SU-DHL-6 (cell line): ENCODE measurements around the gene MPHOSPH9.

ENCODE experiments used
- H2AFZ ChIP-seq: fragments of 200-600 bp; sonication (generic); 2 replicates; pipeline ENCODE4 v1.6.1; 2014; ENCODE audit warnings: low read depth, mild to moderate bottlenecking, moderate library complexity, mixed read lengths, antibody characterized with exemption, low read length; ENCODE audit not compliant: severe bottlenecking
- H3F3A ChIP-seq: fragments of 200-600 bp; shearing (Covaris generic); 2 replicates; pipeline ENCODE4 v1.6.0; 2016; ENCODE audit warnings: antibody characterized with exemption, mild to moderate bottlenecking; ENCODE audit not compliant: insufficient read depth
- H3K27ac ChIP-seq: fragments of 200-600 bp; sonication (generic); 2 replicates; pipeline ENCODE4 v1.5.1; 2016; ENCODE audit warnings: low read depth, mild to moderate bottlenecking, low read length, moderate library complexity, mixed read lengths
- H3K27me3 ChIP-seq: fragments of 200-600 bp; sonication (generic), shearing (Covaris generic); 2 replicates; pipeline ENCODE4 v1.6.0; 2014; ENCODE audit warnings: mild to moderate bottlenecking, low read length
- H3K36me3 ChIP-seq: fragments of 200-600 bp; sonication (generic); 2 replicates; pipeline ENCODE4 v1.6.1; 2014; ENCODE audit warnings: mild to moderate bottlenecking, low read length, mixed read lengths
- H3K4me2 ChIP-seq: fragments of 300-600, 200-600 bp; shearing (Covaris generic), sonication (generic); 2 replicates; pipeline ENCODE4 v1.6.0; 2014; ENCODE audit warnings: low read length, low read depth, mild to moderate bottlenecking; ENCODE audit not compliant: poor library complexity, severe bottlenecking
- H3K4me3 ChIP-seq: fragments of 200-600 bp; sonication (generic); 2 replicates; pipeline ENCODE4 v1.5.1; 2014; ENCODE audit warnings: antibody characterized with exemption, low read length, mild to moderate bottlenecking, mixed read lengths; ENCODE audit not compliant: insufficient read depth, poor library complexity, severe bottlenecking
- H3K79me2 ChIP-seq: fragments of 200-600 bp; sonication (generic); 2 replicates; pipeline ENCODE4 v1.6.1; 2014; ENCODE audit warnings: mild to moderate bottlenecking, low read length, moderate library complexity; ENCODE audit not compliant: insufficient read depth
- H3K9ac ChIP-seq: fragments of 200-600 bp; sonication (generic); 2 replicates; pipeline ENCODE4 v1.7.0; 2014; ENCODE audit warnings: mild to moderate bottlenecking, low read length
- H3K9me2 ChIP-seq: fragments of 200-600 bp; sonication (generic); replicated peaks from 2 replicates; pipeline ENCODE4 v1.6.1; 2014; ENCODE audit warnings: low read length; ENCODE audit not compliant: insufficient read depth
- H3K9me3 ChIP-seq: fragments of 200-600 bp; sonication (generic); 2 replicates; pipeline ENCODE4 v1.6.1; 2014; ENCODE audit warnings: low read length, mixed read lengths; ENCODE audit not compliant: insufficient read depth
- H4K20me1 ChIP-seq: fragments of 200-600 bp; sonication (generic); 2 replicates; pipeline ENCODE4 v1.6.1; 2014; ENCODE audit warnings: low read depth, mild to moderate bottlenecking, antibody characterized with exemption, low read length, moderate library complexity, mixed read lengths
- CTCF ChIP-seq: fragments of 200-600 bp; sonication (generic); IDR thresholded peaks from one replicate; pipeline ENCODE4 v1.5.1; 2017; ENCODE audit warnings: antibody characterized with exemption, mild to moderate bottlenecking, low read length, moderate library complexity; ENCODE audit not compliant: insufficient read depth, poor library complexity, severe bottlenecking
- EZH2phosphoT487 ChIP-seq: fragments of 200-600 bp; sonication (generic), shearing (Covaris generic); conservative IDR thresholded peaks from 2 replicates; pipeline ENCODE4 v1.6.1; 2018; ENCODE audit warnings: mild to moderate bottlenecking, antibody characterized with exemption, low read length, moderate library complexity, mixed read lengths

Gene MPHOSPH9

GRCh38 chr12:123127182-123127495, 105.8 kb downstream of the MPHOSPH9 start:
- Histone ChIP-seq H2AFZ (no peak overlapping the region), H3K9me3 (no peaks in the 10 kb centered on the region), H3K4me3 (no peak overlapping the region), H3F3A (no peaks in the 10 kb centered on the region), H3K4me2 (no peak overlapping the region), H3K27ac (no peak overlapping the region), H4K20me1 (no peaks in the 10 kb centered on the region), H3K9ac (no peak overlapping the region), H3K27me3 (no peaks in the 10 kb centered on the region), H3K79me2 (no peaks in the 10 kb centered on the region), H3K9me2 (no peaks in the 10 kb centered on the region), H3K36me3 (no peaks in the 10 kb centered on the region)
- TF ChIP-seq CTCF (no peak), EZH2phosphoT487 (no peak)

- Histone ChIP-seq H3K4me3 (no peak overlapping the region), H3F3A (no peaks in the 10 kb centered on the region), H4K20me1 (no peaks in the 10 kb centered on the region), H3K27ac (no peak overlapping the region), H3K4me2 (no peak overlapping the region), H3K9me2 (no peaks in the 10 kb centered on the region), H3K27me3 (no peaks in the 10 kb centered on the region), H3K9me3 (no peaks in the 10 kb centered on the region), H3K79me2 (no peaks in the 10 kb centered on the region), H2AFZ (no peak overlapping the region), H3K36me3 (no peaks in the 10 kb centered on the region), H3K9ac (no peak overlapping the region)
- TF ChIP-seq CTCF, result no peak
Observed at GRCh38 chr12:123126294-123127181, 106.4 kb downstream of the MPHOSPH9 start.

GRCh38 chr12:123122626-123123025, 110.3 kb downstream of the MPHOSPH9 start:
- no peaks in the 10 kb centered on the region for H3K9me3 ChIP-seq
- H3K27me3 ChIP-seq, result no peaks in the 10 kb centered on the region
- no peak overlapping the region for H3K9ac ChIP-seq
- no peaks in the 10 kb centered on the region for H3K9me2 ChIP-seq
- H3K79me2 ChIP-seq, result no peaks in the 10 kb centered on the region
- TF ChIP-seq EZH2phosphoT487 (no peak), CTCF (no peak)
- no peaks in the 10 kb centered on the region for H4K20me1 ChIP-seq
- H3F3A ChIP-seq, result no peaks in the 10 kb centered on the region
- no peak overlapping the region for H3K4me3 ChIP-seq
- no peaks in the 10 kb centered on the region for H3K36me3 ChIP-seq
- H3K4me2 ChIP-seq, result no peak overlapping the region
- no peak overlapping the region for H3K27ac ChIP-seq
- H2AFZ ChIP-seq, result no peak overlapping the region
